ENCODE measurements around the gene PROCA1.

The PROCA1 gene

DNA sequence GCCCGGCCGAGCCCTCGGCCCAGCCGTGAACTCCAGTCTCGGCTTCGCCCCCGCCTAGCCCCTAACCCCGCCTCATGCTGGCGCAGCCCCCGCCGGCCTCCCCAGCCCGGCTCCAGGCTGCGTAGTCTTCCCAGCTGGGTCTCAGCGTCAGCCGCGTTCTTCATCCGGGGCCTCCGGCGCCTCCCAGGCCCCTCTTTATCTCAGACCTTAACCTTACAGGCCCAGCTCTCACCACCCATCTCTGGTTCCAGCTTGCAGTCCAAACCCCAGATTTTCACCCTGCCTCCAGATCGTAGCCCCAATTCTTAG is at the start of gene PROCA1:
Gene PROCA1 (minus strand): TSS at position 166 of the 309 bp plus-strand sequence. CDS start 228 bp downstream, outside the sequence.
- Mint-ChIP-seq H3K4me1 (peaks cover 10% of the 10 kb centered on the region), H3K27me3 (peaks cover 2% of the 10 kb centered on the region), H3K4me3 (peak within 1 kb of the TSS; percentile 94), H3K9me3 (no peaks in the 10 kb centered on the region), H3K27ac (peak within 1 kb of the TSS; percentile 95), H3K36me3 (no peaks in the 10 kb centered on the region)
- ATAC-seq (ENCODE audit: low read depth) (peak; percentile 46), DNase-seq (ENCODE audit: low spot score in 2 of 2) (peak in 1 of 2 donors; percentile 30)

DNA sequence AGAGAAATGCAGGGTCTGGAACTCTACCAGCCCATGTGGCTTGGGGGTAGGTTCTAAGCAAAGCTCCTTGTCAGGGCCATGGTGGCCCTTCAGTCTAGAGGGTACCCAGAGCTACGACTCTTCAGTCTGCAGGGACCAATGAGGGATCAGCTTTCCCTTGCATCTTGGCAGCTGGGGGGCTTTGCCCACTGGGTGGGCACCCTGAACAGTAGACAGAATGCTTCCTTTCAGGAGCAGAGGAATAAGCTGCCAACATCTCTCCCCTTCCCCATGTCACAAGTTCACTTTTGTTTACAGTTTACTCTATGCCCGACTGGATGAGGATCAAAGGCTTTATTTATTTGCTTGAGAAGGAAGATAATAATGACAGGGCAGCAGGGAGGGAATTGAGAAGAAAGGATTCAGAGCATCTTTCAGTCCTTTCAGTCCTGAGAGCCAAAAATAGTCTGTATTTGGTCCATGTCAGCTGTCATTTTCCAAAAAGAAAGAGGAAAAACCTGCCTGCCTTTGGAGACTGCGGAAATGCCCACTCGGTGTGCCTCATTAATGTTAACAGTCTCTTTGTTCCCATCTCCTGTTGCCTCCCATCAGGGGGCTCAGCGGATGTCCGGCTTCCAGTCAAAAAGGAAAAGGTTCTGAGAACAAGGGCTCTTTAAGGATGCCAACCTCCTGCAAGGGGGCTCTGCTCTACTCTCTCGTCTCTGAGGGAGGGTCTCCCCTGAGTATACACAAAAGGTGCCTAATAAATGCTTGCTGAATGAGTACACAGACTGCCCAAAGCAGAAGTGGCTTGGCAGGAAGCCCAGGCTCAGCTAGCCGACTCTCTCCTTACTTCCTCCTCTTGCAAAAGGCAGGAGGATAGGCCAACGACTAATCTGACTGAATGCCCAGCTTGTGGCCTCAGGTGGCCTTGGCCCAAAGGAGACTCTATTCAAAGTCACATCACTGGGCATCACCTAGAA is 49.2 kb upstream of the PROCA1 start:
- Mint-ChIP-seq H3K27me3 (no peaks in the 10 kb centered on the region), H3K4me3 (no peak overlapping the region), H3K27ac (peak overlapping the region; percentile 36), H3K9me3 (no peaks in the 10 kb centered on the region), H3K36me3 (peaks cover 20% of the 10 kb centered on the region), H3K4me1 (peaks cover 5% of the 10 kb centered on the region)
- ATAC-seq (ENCODE audit: low read depth) = peak; percentile 29
- no peak for DNase-seq (ENCODE audit: low spot score in 2 of 2)

DNA sequence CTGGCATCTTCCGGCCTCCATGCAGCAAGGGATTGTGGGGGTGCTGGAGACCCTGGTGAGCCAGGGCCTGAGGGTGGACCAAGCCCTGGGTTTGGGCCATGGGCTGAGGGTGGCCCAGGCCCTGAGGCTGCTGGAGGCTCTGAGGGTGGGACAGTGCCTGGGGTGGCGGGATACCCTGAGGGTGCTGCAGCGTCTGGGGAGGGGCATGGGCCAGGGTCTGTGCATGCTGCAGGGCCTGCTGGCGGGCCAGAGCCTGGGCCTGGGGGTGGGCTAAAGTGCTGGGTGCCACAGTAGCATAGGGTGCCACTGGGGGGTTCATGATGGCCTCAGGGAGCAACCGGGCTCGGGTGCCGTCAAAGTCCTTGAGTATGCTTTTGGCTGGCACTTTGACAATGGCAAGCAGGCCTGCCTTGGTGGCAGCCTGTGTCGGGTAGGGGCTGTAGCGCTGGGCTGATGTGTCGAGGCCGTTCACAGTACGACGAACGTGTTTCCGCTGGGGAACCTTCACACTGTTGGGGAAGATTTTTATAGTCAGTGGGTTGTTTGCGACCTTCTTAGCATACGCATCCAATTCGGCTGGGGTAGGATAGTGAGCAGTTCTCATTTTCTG is 47.7 kb upstream of the PROCA1 start:
- ATAC-seq (ENCODE audit: low read depth) (no peak), DNase-seq (ENCODE audit: low spot score in 2 of 2) (no peak)
- Mint-ChIP-seq H3K27me3 (no peaks in the 10 kb centered on the region), H3K4me3 (no peak overlapping the region), H3K4me1 (peaks cover 5% of the 10 kb centered on the region), H3K9me3 (no peaks in the 10 kb centered on the region), H3K36me3 (peaks cover 16% of the 10 kb centered on the region), H3K27ac (peak overlapping the region; percentile 68)

DNA sequence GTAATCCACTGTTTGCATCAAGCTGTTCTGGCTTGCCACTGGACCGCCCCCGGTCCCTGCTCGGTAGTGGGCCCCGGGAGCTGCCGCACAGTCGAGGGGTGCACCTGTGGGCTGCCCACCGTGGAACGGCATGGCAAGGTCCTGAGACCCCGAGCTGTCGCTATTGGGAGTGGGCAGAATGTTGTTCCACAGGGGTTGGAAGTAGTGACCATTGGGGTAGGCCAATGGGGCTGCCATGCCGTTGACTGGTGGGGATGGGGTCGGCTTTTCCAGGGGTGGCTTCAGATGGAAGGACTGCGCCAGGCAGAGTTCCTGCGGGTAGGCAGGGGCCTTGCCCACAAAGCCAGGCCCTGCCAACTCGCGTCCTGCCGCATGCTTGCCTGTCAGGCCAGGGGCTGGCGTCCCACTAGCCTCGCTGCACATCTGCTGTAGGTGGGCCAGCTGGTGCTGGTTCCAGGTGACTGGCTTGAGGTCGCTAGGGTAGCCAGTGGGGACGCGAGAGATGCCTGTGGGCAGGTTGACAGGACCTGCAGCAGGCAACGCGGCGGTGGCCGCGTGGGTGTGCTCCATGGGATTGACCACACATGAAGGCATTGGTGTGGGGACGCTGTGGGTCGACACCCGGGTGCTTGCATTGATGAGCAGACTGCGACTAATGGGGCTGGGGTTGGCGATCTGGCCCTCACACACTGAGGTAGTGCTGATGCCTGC is 46.9 kb upstream of the PROCA1 start:
- Mint-ChIP-seq H3K4me3 (no peak overlapping the region), H3K36me3 (peaks cover 14% of the 10 kb centered on the region), H3K9me3 (no peaks in the 10 kb centered on the region), H3K27ac (no peak overlapping the region), H3K4me1 (peaks cover 3% of the 10 kb centered on the region), H3K27me3 (no peaks in the 10 kb centered on the region)
- ATAC-seq (ENCODE audit: low read depth) = no peak
- DNase-seq (ENCODE audit: low spot score in 2 of 2) = no peak

GRCh38 chr17:28756049-28756804 is 44.5 kb upstream of the PROCA1 start:
- no peak for ATAC-seq (ENCODE audit: low read depth)
- Mint-ChIP-seq H3K4me3 (no peak overlapping the region), H3K36me3 (peaks cover 14% of the 10 kb centered on the region), H3K9me3 (no peaks in the 10 kb centered on the region), H3K27ac (peak overlapping the region; percentile 68), H3K27me3 (no peaks in the 10 kb centered on the region), H3K4me1 (peaks cover 1% of the 10 kb centered on the region)
- DNase-seq (ENCODE audit: low spot score in 2 of 2) = no peak

GRCh38 chr17:28755486-28755885 is 43.8 kb upstream of the PROCA1 start:
- no peaks in the 10 kb centered on the region for H3K4me1 Mint-ChIP-seq
- no peak overlapping the region for H3K4me3 Mint-ChIP-seq
- peak overlapping the region; percentile 68 for H3K27ac Mint-ChIP-seq
- H3K36me3 Mint-ChIP-seq = peaks cover 14% of the 10 kb centered on the region
- no peaks in the 10 kb centered on the region for H3K9me3 Mint-ChIP-seq
- H3K27me3 Mint-ChIP-seq = no peaks in the 10 kb centered on the region
- ATAC-seq (ENCODE audit: low read depth) = no peak
- DNase-seq (ENCODE audit: low spot score in 2 of 2) = no peak

DNA sequence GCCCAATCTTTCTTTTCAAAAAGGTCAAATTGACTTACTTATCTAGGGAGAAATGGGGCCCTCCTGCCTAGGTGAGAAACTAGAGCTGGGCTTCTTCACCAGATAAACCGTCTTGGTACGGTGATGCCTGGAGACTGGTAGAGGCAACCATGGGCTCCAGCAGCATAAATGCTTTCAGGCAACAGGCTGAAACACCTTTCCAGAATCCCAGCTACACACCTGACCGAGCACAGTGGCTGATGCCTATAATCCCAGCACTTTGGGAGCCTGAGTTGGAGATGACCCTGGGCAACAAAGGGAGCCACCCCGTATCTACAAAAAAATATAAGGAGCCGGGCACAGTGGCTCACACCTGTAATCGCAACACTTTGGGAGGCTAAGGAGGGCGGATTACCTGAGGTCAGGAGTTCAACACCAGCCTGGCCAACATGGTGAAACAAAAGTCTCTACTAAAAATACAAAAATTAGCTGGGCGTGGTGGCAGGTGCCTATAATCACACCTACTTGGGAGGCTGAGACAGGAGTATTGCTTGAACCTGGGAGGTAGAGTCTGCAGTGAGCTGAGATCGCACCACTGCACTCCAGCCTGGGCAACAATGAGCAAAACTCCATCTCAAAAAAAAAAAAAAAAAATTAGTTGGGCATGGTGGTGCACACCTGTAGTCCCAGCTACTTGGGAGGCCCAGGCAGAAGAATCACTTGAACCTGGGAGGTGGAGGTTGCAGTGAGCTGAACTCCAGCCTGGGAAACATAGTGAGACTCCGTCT is 40.1 kb upstream of the PROCA1 start:
- Mint-ChIP-seq H3K36me3 (peaks cover 11% of the 10 kb centered on the region), H3K4me1 (peaks cover 9% of the 10 kb centered on the region)

GRCh38 chr17:28750178-28751047 is 38.7 kb upstream of the PROCA1 start:
- Mint-ChIP-seq H3K27me3 (no peaks in the 10 kb centered on the region), H3K4me1 (peaks cover 22% of the 10 kb centered on the region), H3K4me3 (no peak overlapping the region), H3K36me3 (peaks cover 7% of the 10 kb centered on the region), H3K9me3 (no peaks in the 10 kb centered on the region), H3K27ac (peak overlapping the region; percentile 62)
- peak; percentile 92 to 93 for DNase-seq (ENCODE audit: low spot score in 2 of 2)
- ATAC-seq (ENCODE audit: low read depth) = peak; percentile 72

More for the DNA sequence above, 40.1 kb upstream of the PROCA1 start:
- ATAC-seq (ENCODE audit: low read depth) = no peak
- H3K27ac Mint-ChIP-seq = no peak overlapping the region
- no peaks in the 10 kb centered on the region for H3K9me3 Mint-ChIP-seq
- no peak for DNase-seq (ENCODE audit: low spot score in 2 of 2)
- no peaks in the 10 kb centered on the region for H3K27me3 Mint-ChIP-seq
- no peak overlapping the region for H3K4me3 Mint-ChIP-seq

DNA sequence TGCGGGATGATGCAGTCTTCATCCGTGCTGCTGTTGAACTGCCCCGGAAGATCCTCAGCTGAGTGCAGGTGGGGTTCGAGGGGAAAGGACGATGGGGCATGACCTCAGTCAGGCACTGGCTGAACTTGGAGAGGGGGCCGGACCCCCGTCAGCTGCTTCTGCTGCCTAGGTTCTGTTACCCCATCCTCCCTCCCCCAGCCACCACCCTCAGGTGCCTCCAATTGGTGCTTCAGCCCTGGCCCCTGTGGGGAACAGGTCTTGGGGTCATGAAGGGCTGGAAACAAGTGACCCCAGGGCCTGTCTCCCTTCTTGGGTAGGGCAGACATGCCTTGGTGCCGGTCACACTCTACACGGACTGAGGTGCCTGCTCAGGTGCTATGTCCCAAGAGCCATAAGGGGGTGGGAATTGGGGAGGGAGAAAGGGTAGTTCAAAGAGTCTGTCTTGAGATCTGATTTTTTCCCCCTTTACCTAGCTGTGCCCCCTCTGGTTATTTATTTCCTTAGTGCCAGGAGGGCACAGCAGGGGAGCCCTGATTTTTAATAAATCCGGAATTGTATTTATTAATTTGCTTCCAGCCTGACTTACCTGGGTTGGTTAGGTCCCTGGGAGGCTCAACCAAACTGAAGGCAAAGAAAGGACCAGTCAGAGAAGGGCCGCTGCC is 38.0 kb upstream of the PROCA1 start:
- H3K4me1 Mint-ChIP-seq = peaks cover 23% of the 10 kb centered on the region
- DNase-seq (ENCODE audit: low spot score in 2 of 2) (no peak), ATAC-seq (ENCODE audit: low read depth) (no peak)
- no peak overlapping the region for H3K4me3 Mint-ChIP-seq
- peak overlapping the region; percentile 62 for H3K27ac Mint-ChIP-seq
- no peaks in the 10 kb centered on the region for H3K9me3 Mint-ChIP-seq
- H3K36me3 Mint-ChIP-seq = peaks cover 7% of the 10 kb centered on the region
- no peaks in the 10 kb centered on the region for H3K27me3 Mint-ChIP-seq

DNA sequence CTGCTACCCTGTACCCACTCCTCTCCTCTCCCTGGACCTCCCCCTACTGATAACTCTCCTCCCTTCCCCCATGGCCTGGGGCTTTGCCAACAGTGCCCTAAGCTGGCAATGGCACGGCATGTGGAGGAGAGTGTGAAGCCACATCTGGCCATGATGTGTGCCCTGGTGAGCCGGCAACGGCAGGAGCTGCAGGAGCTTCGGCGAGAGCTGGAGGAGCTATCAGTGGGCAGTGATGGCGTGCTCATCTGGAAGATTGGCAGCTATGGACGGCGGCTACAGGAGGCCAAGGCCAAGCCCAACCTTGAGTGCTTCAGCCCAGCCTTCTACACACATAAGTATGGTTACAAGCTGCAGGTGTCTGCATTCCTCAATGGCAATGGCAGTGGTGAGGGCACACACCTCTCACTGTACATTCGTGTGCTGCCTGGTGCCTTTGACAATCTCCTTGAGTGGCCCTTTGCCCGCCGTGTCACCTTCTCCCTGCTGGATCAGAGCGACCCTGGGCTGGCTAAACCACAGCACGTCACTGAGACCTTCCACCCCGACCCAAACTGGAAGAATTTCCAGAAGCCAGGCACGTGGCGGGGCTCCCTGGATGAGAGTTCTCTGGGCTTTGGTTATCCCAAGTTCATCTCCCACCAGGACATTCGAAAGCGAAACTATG is 37.3 kb upstream of the PROCA1 start:
- no peaks in the 10 kb centered on the region for H3K9me3 Mint-ChIP-seq
- ATAC-seq (ENCODE audit: low read depth) (no peak), DNase-seq (ENCODE audit: low spot score in 2 of 2) (no peak)
- no peak overlapping the region for H3K4me3 Mint-ChIP-seq
- H3K27me3 Mint-ChIP-seq = no peaks in the 10 kb centered on the region
- peaks cover 23% of the 10 kb centered on the region for H3K4me1 Mint-ChIP-seq
- peaks cover 7% of the 10 kb centered on the region for H3K36me3 Mint-ChIP-seq
- H3K27ac Mint-ChIP-seq = peak overlapping the region; percentile 62

- ATAC-seq (ENCODE audit: low read depth) = no peak
- DNase-seq (ENCODE audit: low spot score in 2 of 2) = no peak
- peak overlapping the region; percentile 62 for H3K27ac Mint-ChIP-seq
- no peaks in the 10 kb centered on the region for H3K9me3 Mint-ChIP-seq
- H3K36me3 Mint-ChIP-seq = peaks cover 7% of the 10 kb centered on the region
- peaks cover 25% of the 10 kb centered on the region for H3K4me1 Mint-ChIP-seq
- no peaks in the 10 kb centered on the region for H3K27me3 Mint-ChIP-seq
- no peak overlapping the region for H3K4me3 Mint-ChIP-seq
Measured at GRCh38 chr17:28747801-28748750, 36.4 kb upstream of the PROCA1 start.

All from memory B cell (primary cell).